Fibroblast of skin of back (primary cell): ENCODE measurements around the gene FGF18.
"Not testable (repeated sequence)": the region's sequence is repeated elsewhere in the genome, so short reads cannot be mapped to it uniquely, and the experiment has no call there.

Experiments used
- DNase-seq: peaks from one replicate; pipeline ENCODE4 v3.0.0-alpha.2; 2013

FGF18 gene

GRCh38 chr5:171400169-171400568 is 19.3 kb upstream of the FGF18 start:
- DNase-seq = no peak

- no peak for DNase-seq
Measured at GRCh38 chr5:171401167-171401947, 18.1 kb upstream of the FGF18 start.

DNA sequence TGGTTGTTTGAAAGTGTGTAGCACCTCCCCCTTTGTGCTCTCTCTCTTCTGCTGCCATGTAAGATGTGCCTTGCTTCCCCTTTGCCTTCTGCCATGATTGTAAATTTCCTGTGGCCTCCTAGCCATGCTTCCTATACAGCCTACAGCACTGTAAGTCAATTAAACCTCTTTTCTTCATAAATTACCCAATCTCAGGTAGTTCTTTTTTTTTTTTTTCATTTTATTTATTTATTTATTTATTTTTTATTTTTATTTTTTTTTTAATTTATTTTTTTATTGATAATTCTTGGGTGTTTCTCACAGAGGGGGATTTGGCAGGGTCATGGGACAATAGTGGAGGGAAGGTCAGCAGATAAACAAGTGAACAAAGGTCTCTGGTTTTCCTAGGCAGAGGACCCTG is 16.7 kb upstream of the FGF18 start:
- not testable (repeated sequence) for DNase-seq

DNA sequence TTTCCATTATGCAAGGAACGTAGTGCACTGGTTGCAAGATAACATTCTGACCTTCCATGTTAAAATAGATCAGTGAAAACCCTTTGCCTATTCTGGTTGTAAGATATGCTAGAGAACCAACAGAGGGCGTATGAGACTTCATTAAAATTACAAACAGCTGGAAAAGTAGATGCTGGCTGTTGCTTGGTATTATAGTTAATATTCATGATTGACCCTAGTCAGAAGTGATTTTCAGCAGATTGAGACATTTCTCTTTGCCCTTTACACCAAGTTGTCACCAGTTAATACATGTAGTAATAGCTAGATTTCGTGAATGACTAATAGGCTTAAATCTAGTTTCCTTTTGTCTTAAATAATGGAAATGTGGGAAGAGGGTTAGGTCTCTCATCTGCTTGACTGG is 13.8 kb upstream of the FGF18 start:
- peak; percentile 26 for DNase-seq

- no peak for DNase-seq
Measured at GRCh38 chr5:171407234-171407633, 12.2 kb upstream of the FGF18 start.

GRCh38 chr5:171409164-171410136 is 10.0 kb upstream of the FGF18 start:
- no peak for DNase-seq

GRCh38 chr5:171410181-171410580 is 9.3 kb upstream of the FGF18 start:
- DNase-seq = peak; percentile 26

- DNase-seq = no peak
Measured at GRCh38 chr5:171412186-171412585, 7.3 kb upstream of the FGF18 start.

GRCh38 chr5:171413153-171413910 is 6.1 kb upstream of the FGF18 start:
- DNase-seq = no peak

DNA sequence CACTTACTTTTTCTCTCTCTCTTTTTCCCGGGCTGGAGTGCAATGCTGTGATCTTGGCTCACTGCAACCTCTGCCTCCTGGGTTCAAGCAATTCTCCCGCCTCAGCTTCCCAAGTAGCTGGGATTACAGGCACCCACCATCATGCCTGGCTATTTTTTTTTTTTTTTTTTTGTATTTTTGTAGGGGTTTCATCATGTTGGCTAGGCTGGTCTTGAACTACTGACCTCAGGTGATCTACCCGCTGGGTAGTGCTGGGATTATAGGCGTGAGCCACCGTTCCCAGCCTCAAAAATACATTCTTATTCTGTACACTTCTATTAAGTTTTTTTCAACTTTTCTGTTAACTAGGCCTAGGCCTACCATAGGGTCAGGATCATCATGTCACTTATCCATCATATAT is 5.5 kb upstream of the FGF18 start:
- not testable (repeated sequence) for DNase-seq

DNA sequence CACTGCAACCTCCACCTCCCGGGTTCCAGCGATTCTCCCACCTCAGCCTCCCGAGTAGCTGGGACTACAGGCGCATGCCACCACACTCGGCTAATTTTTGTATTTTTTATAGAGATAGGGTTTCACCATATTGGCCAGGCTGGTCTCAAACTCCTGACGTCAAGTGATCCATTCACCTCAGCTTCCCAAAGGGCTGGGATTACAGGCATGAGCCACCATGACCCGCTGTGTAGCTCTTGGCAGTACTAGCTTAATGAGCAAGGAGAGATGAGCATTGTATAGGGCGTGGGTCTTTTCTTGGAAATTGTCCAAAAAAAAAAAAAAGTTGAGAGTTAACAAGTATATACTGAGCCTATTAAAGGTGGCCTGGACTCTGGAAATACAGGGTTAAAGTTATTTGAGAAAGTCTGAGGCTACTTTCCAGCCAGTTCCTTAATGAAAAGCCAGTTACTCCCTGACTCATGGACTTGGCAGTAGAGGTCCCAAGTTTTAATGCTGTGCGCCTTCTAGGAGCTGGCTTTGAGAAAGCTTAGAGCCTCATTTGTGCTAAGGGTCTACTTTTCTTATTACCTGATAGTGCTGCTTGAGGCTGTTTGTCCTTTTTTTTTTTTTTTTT is 4.2 kb upstream of the FGF18 start:
- DNase-seq = peak; percentile 15

- no peak for DNase-seq
Measured at GRCh38 chr5:171416160-171417049, 3.0 kb upstream of the FGF18 start.

GRCh38 chr5:171418316-171418981 is 998 bp upstream of the FGF18 start:
- peak; percentile 78 for DNase-seq

DNA sequence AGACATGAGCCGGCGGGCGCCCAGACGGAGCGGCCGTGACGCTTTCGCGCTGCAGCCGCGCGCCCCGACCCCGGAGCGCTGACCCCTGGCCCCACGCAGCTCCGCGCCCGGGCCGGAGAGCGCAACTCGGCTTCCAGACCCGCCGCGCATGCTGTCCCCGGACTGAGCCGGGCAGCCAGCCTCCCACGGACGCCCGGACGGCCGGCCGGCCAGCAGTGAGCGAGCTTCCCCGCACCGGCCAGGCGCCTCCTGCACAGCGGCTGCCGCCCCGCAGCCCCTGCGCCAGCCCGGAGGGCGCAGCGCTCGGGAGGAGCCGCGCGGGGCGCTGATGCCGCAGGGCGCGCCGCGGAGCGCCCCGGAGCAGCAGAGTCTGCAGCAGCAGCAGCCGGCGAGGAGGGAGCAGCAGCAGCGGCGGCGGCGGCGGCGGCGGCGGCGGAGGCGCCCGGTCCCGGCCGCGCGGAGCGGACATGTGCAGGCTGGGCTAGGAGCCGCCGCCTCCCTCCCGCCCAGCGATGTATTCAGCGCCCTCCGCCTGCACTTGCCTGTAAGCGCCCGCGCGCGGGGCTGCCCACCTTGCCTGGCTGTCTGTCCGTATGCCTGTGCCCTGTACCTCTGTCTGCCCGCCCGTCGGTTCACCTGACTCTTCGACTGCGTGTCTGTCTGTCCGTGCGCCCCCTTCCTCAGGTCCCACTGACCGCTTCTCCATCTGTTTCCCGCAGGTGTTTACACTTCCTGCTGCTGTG is 412 bp downstream of the FGF18 start:
- peak; percentile 41 for DNase-seq

DNA sequence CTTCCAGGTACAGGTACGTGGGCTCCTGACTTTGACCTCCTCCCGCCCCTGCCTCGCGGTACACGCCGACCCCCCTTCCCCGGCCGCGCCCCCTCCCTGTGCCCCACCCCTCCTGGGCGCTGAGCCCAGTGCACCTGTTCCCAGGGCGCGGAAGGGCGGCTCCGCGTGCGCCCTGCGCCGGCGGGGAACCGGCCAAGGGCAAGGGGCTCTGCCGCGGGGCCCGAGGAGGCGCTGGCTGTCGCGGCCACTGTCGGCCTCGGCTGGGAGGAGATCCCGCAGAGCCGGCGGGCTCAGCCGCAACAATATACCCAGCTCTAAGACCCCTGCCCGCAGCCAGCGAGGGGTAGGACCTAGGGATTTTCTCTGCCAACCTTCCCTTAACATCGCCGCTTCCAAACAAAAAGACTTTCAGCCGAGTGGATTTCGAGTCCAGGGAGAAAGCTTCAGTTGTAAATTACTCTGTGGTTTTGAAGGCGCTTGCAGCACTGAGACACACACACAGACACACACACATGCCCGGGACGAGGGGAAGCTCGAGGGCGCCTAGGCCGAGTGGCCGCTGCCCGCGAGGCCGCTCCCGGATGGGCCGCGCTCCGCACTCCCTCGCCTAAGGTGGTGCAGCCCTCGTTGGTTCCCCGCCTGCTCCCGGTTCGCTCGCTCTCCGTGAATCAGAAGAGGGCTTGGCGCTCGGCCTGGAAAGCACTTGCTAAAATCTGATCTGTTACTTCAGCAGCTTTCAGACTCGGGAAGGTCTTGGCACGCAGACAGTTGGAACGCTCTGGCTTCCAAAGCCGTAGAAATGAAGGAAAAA is 1.2 kb downstream of the FGF18 start:
- DNase-seq = peak; percentile 69

DNA sequence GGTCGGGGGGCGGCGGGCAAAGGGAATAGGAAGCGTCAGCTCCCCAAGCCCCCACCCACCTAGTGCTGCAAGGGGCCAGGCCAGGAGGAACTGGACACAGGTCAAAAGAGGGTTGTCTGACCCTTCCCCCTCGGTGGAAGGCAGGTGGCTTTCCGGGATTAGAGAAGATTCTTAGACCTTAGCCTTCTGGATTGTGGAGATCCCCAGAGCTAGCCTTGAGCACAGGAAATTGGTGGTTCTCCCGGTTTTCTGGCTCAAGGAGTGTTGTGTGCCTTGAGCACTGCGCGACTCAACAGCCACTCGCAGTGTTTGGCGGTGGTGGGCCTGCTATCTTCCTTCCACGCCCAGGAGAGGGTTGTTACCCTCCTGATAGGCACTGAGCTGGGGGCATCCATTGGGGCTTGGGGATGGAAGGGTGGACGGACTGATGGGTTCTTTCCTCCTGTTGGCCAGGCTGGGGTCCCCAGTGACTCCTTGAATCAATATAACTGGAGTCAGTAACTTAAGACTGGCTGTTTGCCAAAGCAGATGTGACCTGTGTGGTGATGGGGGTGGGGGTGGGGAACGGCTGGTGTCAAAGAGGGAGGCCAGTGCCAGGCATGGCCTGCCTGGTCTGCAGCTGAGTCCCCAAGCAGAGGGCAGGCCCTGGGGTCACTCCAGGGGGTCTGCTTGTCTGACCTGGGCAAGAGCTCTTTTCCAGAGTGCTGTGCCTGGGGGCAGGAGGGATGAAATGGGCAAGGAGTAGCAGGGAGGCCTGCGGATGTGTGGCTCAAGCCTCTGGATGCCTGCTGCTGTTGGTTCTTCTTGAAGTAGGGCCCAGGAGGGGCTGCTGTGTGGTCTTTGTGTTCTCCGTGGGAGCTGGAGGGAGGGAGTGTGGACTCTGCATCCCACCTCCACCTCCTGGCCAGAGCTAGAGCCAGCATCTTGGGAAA is 2.1 kb downstream of the FGF18 start:
- DNase-seq = no peak

- DNase-seq = no peak
Measured at GRCh38 chr5:171422495-171422894, 3.0 kb downstream of the FGF18 start.
